HEK293 (cell line): ENCODE data around the gene TET3.

Experiments
- CTCF ChIA-PET: fragments of 350-600 bp; formaldehyde crosslinking; extraction: SDS; loops from one replicate; lab custom pipeline; 2021; ENCODE audit warnings: antibody characterized with exemption; lab: Yijun Ruan, JAX
- POLR2A ChIA-PET: fragments of 300-600 bp; formaldehyde crosslinking; extraction: SDS; loops from one replicate; lab custom pipeline; 2020; ENCODE audit warnings: antibody characterized with exemption, inconsistent platforms; lab: Yijun Ruan, JAX
- H3K27ac ChIP-seq: fragments of 200-500 bp; sonication (Bioruptor generic); 2 replicates; pipeline ENCODE4 v1.5.1; 2014; ENCODE audit warnings: low read depth, low read length, control low read depth, inconsistent platforms; ENCODE audit errors: extremely low read depth
- H3K36me3 ChIP-seq, 2 experiments: fragments of 200-500 bp in 1 of 2; sonication (Bioruptor generic) in 1 of 2; 1 replicate in 1 of 2; 2 replicates in 1 of 2; pipeline ENCODE4 v1.5.1; 2014 to 2017; ENCODE audit warnings: inconsistent platforms in 2 of 2, low read length in 2 of 2; ENCODE audit not compliant: control insufficient read depth in 2 of 2, insufficient read depth in 1 of 2
- H3K4me1 ChIP-seq: fragments of 200-500 bp; sonication (Bioruptor generic); 2 replicates; pipeline ENCODE4 v1.5.1; 2014; ENCODE audit warnings: mild to moderate bottlenecking, low read length, inconsistent platforms; ENCODE audit not compliant: control insufficient read depth, insufficient read depth
- H3K4me3 ChIP-seq: 2 replicates; pipeline ENCODE4 v1.5.1; 2011; ENCODE audit warnings: low read depth, mild to moderate bottlenecking, control low read depth, low read length, moderate library complexity
- H3K9me3 ChIP-seq: fragments of 200-500 bp; sonication (Bioruptor generic); 2 replicates; pipeline ENCODE4 v1.5.1; 2014; ENCODE audit warnings: low read depth, low read length, inconsistent platforms; ENCODE audit not compliant: control insufficient read depth, insufficient read depth
- IKZF3 ChIP-seq: fragments of 450-650 bp; IDR thresholded peaks from 2 replicates; pipeline ENCODE4 v1.5.0; 2018; ENCODE audit warnings: missing biosample characterization, mild to moderate bottlenecking, missing genetic modification characterization, moderate library complexity
- WT1 ChIP-seq: fragments of 450-650 bp; formaldehyde crosslinking; IDR thresholded peaks from 2 replicates; pipeline ENCODE4 v1.5.1; 2016; ENCODE audit warnings: missing biosample characterization, missing genetic modification characterization
- ZBTB10 ChIP-seq: fragments of 450-650 bp; formaldehyde crosslinking; IDR thresholded peaks from 2 replicates; pipeline ENCODE4 v1.5.1; 2016; ENCODE audit warnings: missing biosample characterization, missing genetic modification characterization
- ZBTB48 ChIP-seq: fragments of 450-650 bp; formaldehyde crosslinking; IDR thresholded peaks from 2 replicates; pipeline ENCODE4 v1.5.1; 2016; ENCODE audit warnings: missing biosample characterization, missing genetic modification characterization
- ZFP37 ChIP-seq: fragments of 450-650 bp; formaldehyde crosslinking; IDR thresholded peaks from 2 replicates; pipeline ENCODE4 v1.5.1; 2016; ENCODE audit warnings: missing biosample characterization, missing genetic modification characterization
- ZFP69B ChIP-seq: fragments of 450-650 bp; formaldehyde crosslinking; IDR thresholded peaks from 2 replicates; pipeline ENCODE4 v1.5.1; 2016; ENCODE audit warnings: missing biosample characterization, missing genetic modification characterization
- ZNF10 ChIP-seq: fragments of 450-650 bp; formaldehyde crosslinking; IDR thresholded peaks from 2 replicates; pipeline ENCODE4 v1.5.1; 2017; ENCODE audit warnings: missing biosample characterization, missing genetic modification characterization
- ZNF138 ChIP-seq: fragments of 450-650 bp; formaldehyde crosslinking; IDR thresholded peaks from 2 replicates; pipeline ENCODE4 v1.5.1; 2016; ENCODE audit warnings: missing biosample characterization, missing genetic modification characterization, borderline replicate concordance
- ZNF140 ChIP-seq: fragments of 450-650 bp; formaldehyde crosslinking; IDR thresholded peaks from 2 replicates; pipeline ENCODE4 v1.5.1; 2016; ENCODE audit warnings: missing biosample characterization, missing genetic modification characterization
- ZNF214 ChIP-seq: fragments of 450-650 bp; formaldehyde crosslinking; IDR thresholded peaks from 2 replicates; pipeline ENCODE4 v1.5.1; 2017; ENCODE audit warnings: missing biosample characterization, mild to moderate bottlenecking, missing genetic modification characterization, borderline replicate concordance
- ZNF302 ChIP-seq: fragments of 450-650 bp; formaldehyde crosslinking; IDR thresholded peaks from 2 replicates; pipeline ENCODE4 v1.5.1; 2016; ENCODE audit warnings: missing biosample characterization, missing genetic modification characterization, low read depth
- ZNF311 ChIP-seq: fragments of 450-650 bp; formaldehyde crosslinking; IDR thresholded peaks from 2 replicates; pipeline ENCODE4 v1.5.1; 2017; ENCODE audit warnings: missing biosample characterization, missing genetic modification characterization, borderline replicate concordance
- ZNF48 ChIP-seq: fragments of 450-650 bp; formaldehyde crosslinking; IDR thresholded peaks from 2 replicates; pipeline ENCODE4 v1.5.1; 2016; ENCODE audit warnings: missing biosample characterization, missing genetic modification characterization
- ZNF513 ChIP-seq: fragments of 450-650 bp; IDR thresholded peaks from 2 replicates; pipeline ENCODE4 v1.5.1; 2018; ENCODE audit warnings: missing biosample characterization, missing genetic modification characterization
- ZNF555 ChIP-seq: fragments of 450-650 bp; formaldehyde crosslinking; conservative IDR thresholded peaks from 2 replicates; pipeline ENCODE4 v1.5.1; 2017; ENCODE audit warnings: missing biosample characterization, mild to moderate bottlenecking, missing genetic modification characterization, inconsistent platforms
- ZNF645 ChIP-seq: fragments of 450-650 bp; formaldehyde crosslinking; IDR thresholded peaks from 2 replicates; pipeline ENCODE4; 2016; ENCODE audit warnings: missing biosample characterization, missing genetic modification characterization
- ZNF658 ChIP-seq: fragments of 450-650 bp; formaldehyde crosslinking; IDR thresholded peaks from 2 replicates; pipeline ENCODE4; 2016; ENCODE audit warnings: missing biosample characterization, missing genetic modification characterization
- ZNF747 ChIP-seq: fragments of 450-650 bp; formaldehyde crosslinking; IDR thresholded peaks from 2 replicates; pipeline ENCODE4 v1.5.1; 2016; ENCODE audit warnings: missing biosample characterization, missing genetic modification characterization
- ZSCAN4 ChIP-seq: fragments of 450-650 bp; formaldehyde crosslinking; IDR thresholded peaks from 2 replicates; pipeline ENCODE4 v1.5.1; 2017; ENCODE audit warnings: missing biosample characterization, missing genetic modification characterization

The TET3 gene

DNA sequence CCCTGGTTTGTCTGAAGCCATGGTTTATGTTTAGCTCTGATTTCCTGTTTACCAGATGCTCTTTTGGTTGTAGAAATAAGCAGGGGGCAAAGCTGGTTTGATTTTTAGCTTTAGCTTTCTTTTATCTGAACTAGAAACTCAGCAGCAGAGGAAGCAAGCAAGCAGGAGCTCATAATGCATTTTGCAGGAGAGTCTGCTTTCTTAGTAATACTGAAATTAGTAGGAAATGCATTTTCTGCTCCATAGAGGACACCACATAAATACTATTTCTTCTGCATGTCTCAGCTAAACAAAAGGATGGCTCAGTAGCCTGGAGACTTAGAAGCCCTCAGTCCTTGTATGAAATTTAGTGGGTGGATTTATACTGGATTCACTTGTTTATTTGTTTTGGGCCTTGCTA is 34.9 kb upstream of the TET3 start:
- H3K36me3 ChIP-seq, result peaks cover 27 to 92% of the 10 kb centered on the region in 2 experiments
- POLR2A ChIA-PET, result no interaction called here
- H3K27ac ChIP-seq, result no peak overlapping the region
- no peak overlapping the region for H3K4me3 ChIP-seq
- no peaks in the 10 kb centered on the region for H3K4me1 ChIP-seq
- CTCF ChIA-PET, result no interaction called here
- H3K9me3 ChIP-seq, result no peaks in the 10 kb centered on the region
- TF ChIP-seq ZFP69B (tag by site-specific recombination) (no peak), ZNF658 (no peak), ZNF311 (tag by site-specific recombination) (no peak), ZBTB48 (no peak), ZNF214 (tag by site-specific recombination) (no peak), IKZF3 (no peak), ZNF48 (tag by site-specific recombination) (no peak)
- TF ChIP-seq, all 188 proteins: peak for 0

DNA sequence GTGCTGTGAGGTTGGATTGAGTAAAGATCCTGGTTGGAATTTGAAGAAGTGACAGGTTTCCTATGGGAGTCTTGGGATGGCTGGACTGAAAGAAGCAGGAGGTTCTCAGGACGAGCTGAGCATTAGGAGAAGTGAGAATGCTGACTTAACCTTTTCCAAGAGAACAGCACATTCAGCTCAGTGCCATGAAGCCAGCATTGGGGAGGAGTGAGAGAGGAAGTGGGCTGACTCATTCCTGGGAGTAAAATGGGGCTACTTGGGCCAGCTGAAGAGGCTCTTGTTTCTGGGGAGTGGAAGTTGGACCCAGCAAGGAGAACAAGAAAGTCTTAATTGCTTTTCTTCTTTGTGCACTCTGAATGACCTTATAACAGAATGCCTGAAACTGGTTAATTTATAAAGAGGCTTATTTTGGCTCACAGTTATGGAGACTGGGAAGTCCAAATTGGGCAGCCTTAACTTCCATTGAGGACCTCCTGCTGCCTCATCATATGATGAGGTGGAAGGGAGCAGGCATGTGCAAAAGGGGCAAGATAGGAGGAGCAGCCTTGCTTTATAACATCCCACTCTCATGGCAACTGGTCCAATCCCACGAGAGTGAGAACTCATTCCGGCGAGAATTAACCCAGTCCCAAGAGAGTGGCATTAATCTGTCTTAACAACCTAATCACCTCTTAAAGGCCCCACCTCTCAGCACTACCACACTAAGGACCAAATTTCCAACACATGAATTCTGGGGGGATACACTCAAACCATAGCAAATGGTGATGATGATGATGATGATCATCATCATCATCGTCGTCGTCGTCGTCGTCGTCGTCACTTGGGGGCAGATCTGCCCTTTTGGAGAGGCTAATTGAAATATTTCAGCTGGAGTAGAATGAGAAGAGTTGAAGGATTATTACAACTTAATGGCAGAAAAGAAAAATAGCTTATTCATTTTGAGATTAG is 31.9 kb upstream of the TET3 start:
- TF ChIP-seq ZBTB48 (no peak), ZNF138 (tag by site-specific recombination) (no peak), ZNF513 (tag by site-specific recombination) (peak; percentile 93), WT1 (peak; percentile 24; the same call in 1 of the 2 replicates)
- Histone ChIP-seq H3K27ac (no peak overlapping the region), H3K36me3 (peaks cover 33 to 93% of the 10 kb centered on the region in 2 experiments), H3K9me3 (no peaks in the 10 kb centered on the region), H3K4me1 (no peaks in the 10 kb centered on the region), H3K4me3 (no peak overlapping the region)
- CTCF ChIA-PET, result interaction anchor here (0.7 kb wide), 1 partner anchor 247 kb away, joined by 3 read pairs; no protein-coding TSS in a partner anchor
- POLR2A ChIA-PET, result no interaction called here

GRCh38 chr2:73956218-73956865 is 28.4 kb upstream of the TET3 start:
- no peak overlapping the region for H3K4me3 ChIP-seq
- no peaks in the 10 kb centered on the region for H3K9me3 ChIP-seq
- ChIA-PET POLR2A (no interaction called here), CTCF (interaction anchor here (0.6 to 0.8 kb wide), 2 partner anchors 23 to 228 kb away, joined by 3 read pairs; no protein-coding TSS in a partner anchor)
- no peaks in the 10 kb centered on the region for H3K4me1 ChIP-seq
- H3K36me3 ChIP-seq, result peaks cover 43 to 79% of the 10 kb centered on the region in 2 experiments
- H3K27ac ChIP-seq, result no peak overlapping the region
- TF ChIP-seq ZNF140 (tag by site-specific recombination) (no peak), ZNF10 (no peak), ZNF747 (tag by site-specific recombination) (no peak), ZBTB10 (tag by site-specific recombination) (no peak), ZFP37 (tag by site-specific recombination) (no peak), ZNF302 (tag by site-specific recombination) (no peak), ZSCAN4 (tag by site-specific recombination) (no peak), ZNF645 (tag by site-specific recombination) (no peak), ZNF555 (tag by site-specific recombination) (no peak)
